Measurements from ENCODE around the gene CSNK1G1. TPM values are rescaled to one million over a fixed set of nuclear protein-coding genes. Genes with fewer than 3 reads are reported as not detected.
"Not testable (repeated sequence)": the region's sequence is repeated elsewhere in the genome, so short reads cannot be mapped to it uniquely, and the experiment has no call there.

CSNK1G1 gene
- total RNA-seq, 1 experiment from 2014 or later = 23.9 TPM

GRCh38 chr15:64224511-64224910 is 131.5 kb downstream of the CSNK1G1 start:
- CTCF ChIA-PET = no interaction called here
- H3K4me1 Mint-ChIP-seq (ENCODE audit: low read depth, unreplicated experiment) = peaks cover 7% of the 10 kb centered on the region
- no peak for DNase-seq

GRCh38 chr15:64223882-64224281 is 132.1 kb downstream of the CSNK1G1 start:
- intact Hi-C loops (cut with micrococcal nuclease; ENCODE audit: unreplicated experiment) = no loop called here
- TF ChIP-seq, protein P1, sequence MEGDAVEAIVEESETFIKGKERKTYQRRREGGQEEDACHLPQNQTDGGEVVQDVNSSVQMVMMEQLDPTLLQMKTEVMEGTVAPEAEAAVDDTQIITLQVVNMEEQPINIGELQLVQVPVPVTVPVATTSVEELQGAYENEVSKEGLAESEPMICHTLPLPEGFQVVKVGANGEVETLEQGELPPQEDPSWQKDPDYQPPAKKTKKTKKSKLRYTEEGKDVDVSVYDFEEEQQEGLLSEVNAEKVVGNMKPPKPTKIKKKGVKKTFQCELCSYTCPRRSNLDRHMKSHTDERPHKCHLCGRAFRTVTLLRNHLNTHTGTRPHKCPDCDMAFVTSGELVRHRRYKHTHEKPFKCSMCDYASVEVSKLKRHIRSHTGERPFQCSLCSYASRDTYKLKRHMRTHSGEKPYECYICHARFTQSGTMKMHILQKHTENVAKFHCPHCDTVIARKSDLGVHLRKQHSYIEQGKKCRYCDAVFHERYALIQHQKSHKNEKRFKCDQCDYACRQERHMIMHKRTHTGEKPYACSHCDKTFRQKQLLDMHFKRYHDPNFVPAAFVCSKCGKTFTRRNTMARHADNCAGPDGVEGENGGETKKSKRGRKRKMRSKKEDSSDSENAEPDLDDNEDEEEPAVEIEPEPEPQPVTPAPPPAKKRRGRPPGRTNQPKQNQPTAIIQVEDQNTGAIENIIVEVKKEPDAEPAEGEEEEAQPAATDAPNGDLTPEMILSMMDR (IDR thresholded peaks at IDR 0.05; ENCODE audit: unreplicated experiment) = no peak
- Mint-ChIP-seq H3K27me3 (ENCODE audit: unreplicated experiment) (no peaks in the 10 kb centered on the region), H3K9me3 (ENCODE audit: low read depth, unreplicated experiment) (no peaks in the 10 kb centered on the region), H3K27ac (ENCODE audit: unreplicated experiment) (no peak overlapping the region), H3K4me1 (ENCODE audit: low read depth, unreplicated experiment) (peaks cover 7% of the 10 kb centered on the region), H3K4me3 (ENCODE audit: low read depth, unreplicated experiment) (no peak overlapping the region), H3K36me3 (ENCODE audit: insufficient read depth, unreplicated experiment) (no peaks in the 10 kb centered on the region)
- no TSS peak for BruUV-seq (replicated peaks)
- DNase-seq = no peak
- CTCF ChIA-PET = no interaction called here

More at GRCh38 chr15:64224511-64224910, 131.5 kb downstream of the CSNK1G1 start:
- no peaks in the 10 kb centered on the region for H3K36me3 Mint-ChIP-seq (ENCODE audit: insufficient read depth, unreplicated experiment)
- H3K27me3 Mint-ChIP-seq (ENCODE audit: unreplicated experiment) = no peaks in the 10 kb centered on the region
- no TSS peak for BruUV-seq (replicated peaks)
- intact Hi-C loops (cut with micrococcal nuclease; ENCODE audit: unreplicated experiment) = no loop called here
- H3K9me3 Mint-ChIP-seq (ENCODE audit: low read depth, unreplicated experiment) = no peaks in the 10 kb centered on the region
- no peak overlapping the region for H3K4me3 Mint-ChIP-seq (ENCODE audit: low read depth, unreplicated experiment)
- no peak overlapping the region for H3K27ac Mint-ChIP-seq (ENCODE audit: unreplicated experiment)
- TF ChIP-seq, protein P1 (IDR thresholded peaks at IDR 0.05; ENCODE audit: unreplicated experiment) = no peak

DNA sequence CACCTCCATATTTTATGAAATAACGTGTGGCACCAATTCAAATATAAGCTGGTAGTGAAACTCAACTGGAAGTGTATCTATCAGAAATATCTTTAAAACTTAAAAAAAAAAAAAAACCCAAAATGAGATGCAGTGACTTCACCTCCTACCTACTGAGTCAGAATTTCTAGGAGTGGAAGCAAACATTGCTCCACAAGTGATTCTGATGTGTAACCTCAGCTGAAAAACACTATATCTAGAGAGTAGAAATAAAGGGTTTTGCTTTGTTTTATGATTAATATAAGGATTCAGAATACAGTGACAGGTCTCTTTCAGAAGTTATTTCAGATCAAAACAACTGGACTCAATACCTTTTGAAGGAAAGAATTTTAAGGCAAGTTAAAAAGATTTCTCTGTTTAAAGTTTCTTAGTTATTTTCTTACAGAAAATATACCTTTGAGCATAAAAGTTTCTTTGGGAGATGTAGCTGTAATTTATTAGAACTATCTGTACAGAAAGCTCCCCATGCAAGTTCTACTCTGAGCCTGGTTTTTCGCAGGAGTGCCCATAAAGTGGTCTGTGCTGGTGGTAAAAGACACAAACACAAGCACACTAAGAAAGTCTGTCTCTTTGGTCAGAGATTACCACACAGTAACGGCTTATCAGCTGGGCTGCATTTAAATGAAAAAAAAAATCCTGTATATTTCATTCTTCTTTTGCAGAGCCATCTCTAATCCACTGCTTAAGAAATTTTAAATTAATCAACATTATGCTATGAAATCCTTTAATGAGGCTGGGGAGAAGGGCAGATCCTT is 133.2 kb downstream of the CSNK1G1 start:
- no peaks in the 10 kb centered on the region for H3K9me3 Mint-ChIP-seq (ENCODE audit: low read depth, unreplicated experiment)
- intact Hi-C loops (cut with micrococcal nuclease; ENCODE audit: unreplicated experiment) = no loop called here
- no peak overlapping the region for H3K4me3 Mint-ChIP-seq (ENCODE audit: low read depth, unreplicated experiment)
- peaks cover 7% of the 10 kb centered on the region for H3K4me1 Mint-ChIP-seq (ENCODE audit: low read depth, unreplicated experiment)
- no peaks in the 10 kb centered on the region for H3K36me3 Mint-ChIP-seq (ENCODE audit: insufficient read depth, unreplicated experiment)
- TF ChIP-seq, protein P1 (IDR thresholded peaks at IDR 0.05; ENCODE audit: unreplicated experiment) = no peak
- DNase-seq = no peak
- no peaks in the 10 kb centered on the region for H3K27me3 Mint-ChIP-seq (ENCODE audit: unreplicated experiment)
- CTCF ChIA-PET = interaction anchor here (0.6 to 0.7 kb wide), 3 partner anchors 21 to 1476 kb away, joined by 3 to 9 read pairs (median 4); no protein-coding TSS in a partner anchor
- H3K27ac Mint-ChIP-seq (ENCODE audit: unreplicated experiment) = no peak overlapping the region
- no TSS peak for BruUV-seq (replicated peaks)

DNA sequence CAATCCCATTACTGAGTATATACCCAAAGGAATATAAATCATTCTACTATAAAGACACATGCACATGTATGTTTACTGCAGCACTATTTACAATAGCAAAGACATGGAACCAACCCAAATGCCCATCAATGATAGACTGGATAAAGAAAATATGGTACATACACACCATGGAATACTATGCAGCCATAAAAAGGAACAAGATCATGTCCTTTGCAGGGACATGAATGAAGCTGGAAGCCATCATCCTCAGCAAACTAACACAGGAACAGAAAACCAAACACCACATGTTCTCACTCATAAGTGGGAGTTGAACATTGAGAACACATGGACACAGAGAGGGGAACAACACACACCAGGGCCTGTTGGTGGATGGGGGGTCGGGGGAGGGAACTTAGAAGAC is 134.1 kb downstream of the CSNK1G1 start:
- H3K4me1 Mint-ChIP-seq (ENCODE audit: low read depth, unreplicated experiment); DNase-seq; H3K4me3 Mint-ChIP-seq (ENCODE audit: low read depth, unreplicated experiment); BruUV-seq (replicated peaks); H3K27ac Mint-ChIP-seq (ENCODE audit: unreplicated experiment); H3K27me3 Mint-ChIP-seq (ENCODE audit: unreplicated experiment); intact Hi-C loops (cut with micrococcal nuclease; ENCODE audit: unreplicated experiment); H3K36me3 Mint-ChIP-seq (ENCODE audit: insufficient read depth, unreplicated experiment); H3K9me3 Mint-ChIP-seq (ENCODE audit: low read depth, unreplicated experiment): not testable (repeated sequence)
- CTCF ChIA-PET = interaction anchor here (0.6 kb wide), 1 partner anchor 20 kb away, joined by 3 read pairs; no protein-coding TSS in a partner anchor

DNA sequence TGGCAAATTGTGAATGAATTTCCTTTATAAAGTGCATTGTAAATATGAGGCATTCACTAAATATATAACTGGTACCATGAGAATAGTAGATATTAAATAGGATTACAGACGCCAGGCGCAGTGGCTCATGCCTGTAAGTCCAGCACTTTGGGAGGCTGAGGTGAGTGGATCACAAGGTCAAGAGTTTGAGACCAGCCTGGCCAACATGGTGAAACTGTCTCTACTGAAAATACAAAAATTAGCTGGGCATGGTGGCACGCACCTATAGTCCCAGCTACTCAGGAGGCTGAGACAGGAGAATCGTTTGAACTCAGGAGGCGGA is 138.6 kb downstream of the CSNK1G1 start:
- H3K4me1 Mint-ChIP-seq (ENCODE audit: low read depth, unreplicated experiment); H3K9me3 Mint-ChIP-seq (ENCODE audit: low read depth, unreplicated experiment); H3K27ac Mint-ChIP-seq (ENCODE audit: unreplicated experiment); H3K27me3 Mint-ChIP-seq (ENCODE audit: unreplicated experiment); H3K4me3 Mint-ChIP-seq (ENCODE audit: low read depth, unreplicated experiment); intact Hi-C loops (cut with micrococcal nuclease; ENCODE audit: unreplicated experiment); H3K36me3 Mint-ChIP-seq (ENCODE audit: insufficient read depth, unreplicated experiment); BruUV-seq (replicated peaks); DNase-seq: not testable (repeated sequence)
- CTCF ChIA-PET = interaction anchor here (0.6 kb wide), 1 partner anchor 565 kb away, joined by 4 read pairs; no protein-coding TSS in a partner anchor
